ENCODE data around the gene MYMX. TPM values are rescaled to one million over a fixed set of nuclear protein-coding genes. Genes with fewer than 3 reads are reported as not detected.

MYMX gene
- total and polyA plus RNA-seq, 2 experiments from 2014 or later, result 1.0 TPM; not detected in 1

DNA sequence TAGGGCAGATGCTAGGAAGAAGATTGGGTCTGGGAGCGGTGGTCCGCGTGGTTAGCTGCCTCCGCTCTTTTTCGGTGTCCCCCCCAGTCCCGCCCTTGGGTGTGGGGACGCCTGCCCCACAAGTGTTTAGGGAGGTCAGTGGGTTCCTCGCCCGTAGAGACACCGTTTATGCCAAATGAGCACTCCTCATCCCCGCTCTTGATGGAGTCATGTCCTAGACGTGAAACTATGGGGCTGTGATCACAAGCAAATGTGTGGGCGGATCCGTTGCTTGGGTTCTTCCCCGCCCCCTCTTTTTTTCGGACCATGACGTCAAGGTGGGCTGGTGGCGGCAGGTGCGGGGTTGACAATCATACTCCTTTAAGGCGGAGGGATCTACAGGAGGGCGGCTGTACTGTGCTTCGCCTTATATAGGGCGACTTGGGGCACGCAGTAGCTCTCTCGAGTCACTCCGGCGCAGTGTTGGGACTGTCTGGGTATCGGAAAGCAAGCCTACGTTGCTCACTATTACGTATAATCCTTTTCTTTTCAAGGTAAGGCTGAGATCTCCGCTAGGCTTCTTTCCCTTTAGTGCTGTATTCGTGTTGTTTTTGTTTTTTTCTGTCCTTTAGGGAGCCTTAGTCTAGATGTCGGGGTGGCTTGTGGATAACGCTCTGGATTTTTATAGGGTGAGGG is 30.1 kb downstream of the MYMX start, which contains the start of gene HSP90AB1:
Gene HSP90AB1 (plus strand): TSS at position 439 of the 675 bp plus-strand sequence. CDS start 1,529 bp downstream, outside the sequence.
- H3K4me1 ChIP-seq (ENCODE audit: low read depth), result peaks cover 8% of the 10 kb centered on the region
- H3K4me3 ChIP-seq, result peak within 1 kb of the TSS; percentile 93
- TF ChIP-seq CTCF (IDR thresholded peaks at IDR 0.05; ENCODE audit: low read depth, low read length), result no peak
- H3K36me3 ChIP-seq, result peaks cover 30% of the 10 kb centered on the region
- no peaks in the 10 kb centered on the region for H3K9me3 ChIP-seq (ENCODE audit: low read depth)
- H3K27ac ChIP-seq, result peak within 1 kb of the TSS; percentile 91
- H3K27me3 ChIP-seq, result no peaks in the 10 kb centered on the region
- DNase-seq (ENCODE audit: low read depth in 1 of 2, low spot score in 1 of 2), result peak; percentile 97 to 99

DNA sequence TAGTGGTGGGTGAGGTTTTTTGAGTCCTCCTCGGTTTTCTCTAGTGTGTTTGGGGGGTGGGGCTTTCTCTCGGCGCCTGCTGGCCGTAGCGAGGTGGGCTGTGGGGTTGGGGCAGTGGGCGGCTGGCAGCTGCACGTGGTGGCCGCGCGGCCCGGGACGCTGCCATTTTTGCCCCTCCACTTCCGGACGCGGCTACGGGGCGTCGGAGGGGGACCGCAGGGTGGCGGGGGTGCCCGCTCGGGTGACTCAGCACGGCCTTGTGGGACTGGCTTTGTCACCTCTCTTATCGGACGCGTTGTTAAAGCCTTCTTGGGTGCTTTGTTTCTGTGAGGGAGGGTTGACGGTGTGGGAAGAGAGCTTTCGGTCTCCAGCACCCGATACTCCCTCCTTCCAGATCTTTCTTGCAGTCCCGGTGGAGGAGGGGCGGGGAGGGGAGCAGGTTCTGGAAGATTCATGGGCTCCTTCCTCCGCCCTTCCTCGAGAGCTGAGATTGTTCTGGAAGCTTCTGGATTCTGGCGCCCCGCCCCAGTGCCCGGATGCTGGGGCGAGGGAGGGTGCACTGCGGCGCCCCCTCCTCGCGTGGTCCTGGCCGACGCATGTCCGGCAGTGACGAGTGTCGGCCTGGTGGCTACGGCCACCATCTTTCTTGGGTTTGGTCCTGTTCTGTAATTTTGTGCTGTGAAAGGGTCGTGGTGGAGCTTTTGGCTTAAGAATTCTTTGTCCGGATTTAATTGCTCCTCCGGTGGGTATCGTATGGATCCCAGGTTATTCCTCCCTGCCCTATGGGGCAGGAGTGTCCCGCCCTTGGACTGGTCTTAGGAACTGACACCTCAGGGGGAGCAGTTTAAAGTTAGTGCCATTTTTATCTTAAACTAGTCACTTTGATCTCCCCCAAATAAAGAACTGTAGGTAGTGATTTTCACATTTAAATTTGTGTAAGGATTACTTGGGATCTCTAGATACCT is 30.9 kb downstream of the MYMX start:
- H3K36me3 ChIP-seq, result peaks cover 38% of the 10 kb centered on the region
- no peaks in the 10 kb centered on the region for H3K27me3 ChIP-seq
- H3K27ac ChIP-seq, result peak overlapping the region; percentile 91
- TF ChIP-seq CTCF (IDR thresholded peaks at IDR 0.05; ENCODE audit: low read depth, low read length), result no peak
- peak; percentile 71 to 73 for DNase-seq (ENCODE audit: low read depth in 1 of 2, low spot score in 1 of 2)
- peaks cover 8% of the 10 kb centered on the region for H3K4me1 ChIP-seq (ENCODE audit: low read depth)
- no peaks in the 10 kb centered on the region for H3K9me3 ChIP-seq (ENCODE audit: low read depth)
- peak overlapping the region; percentile 93 for H3K4me3 ChIP-seq

DNA sequence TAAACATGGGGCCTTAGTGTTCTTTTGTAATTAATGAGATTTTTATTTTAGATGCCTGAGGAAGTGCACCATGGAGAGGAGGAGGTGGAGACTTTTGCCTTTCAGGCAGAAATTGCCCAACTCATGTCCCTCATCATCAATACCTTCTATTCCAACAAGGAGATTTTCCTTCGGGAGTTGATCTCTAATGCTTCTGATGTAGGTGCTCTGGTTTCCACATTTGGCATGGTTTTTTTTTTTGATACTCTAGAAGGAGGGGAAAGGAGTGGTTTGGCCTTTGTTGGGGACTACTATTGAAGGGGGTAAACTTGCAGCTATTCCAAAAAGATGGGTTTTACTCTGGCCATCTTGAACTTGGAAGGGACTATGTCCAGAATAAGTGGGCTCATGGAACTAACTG is 31.9 kb downstream of the MYMX start:
- Histone ChIP-seq H3K27ac (peak overlapping the region; percentile 91), H3K27me3 (no peaks in the 10 kb centered on the region), H3K36me3 (peaks cover 48% of the 10 kb centered on the region), H3K9me3 (ENCODE audit: low read depth) (no peaks in the 10 kb centered on the region), H3K4me3 (peak overlapping the region; percentile 93), H3K4me1 (ENCODE audit: low read depth) (peaks cover 8% of the 10 kb centered on the region)
- TF ChIP-seq CTCF (IDR thresholded peaks at IDR 0.05; ENCODE audit: low read depth, low read length), result no peak
- no peak for DNase-seq (ENCODE audit: low read depth in 1 of 2, low spot score in 1 of 2)

DNA sequence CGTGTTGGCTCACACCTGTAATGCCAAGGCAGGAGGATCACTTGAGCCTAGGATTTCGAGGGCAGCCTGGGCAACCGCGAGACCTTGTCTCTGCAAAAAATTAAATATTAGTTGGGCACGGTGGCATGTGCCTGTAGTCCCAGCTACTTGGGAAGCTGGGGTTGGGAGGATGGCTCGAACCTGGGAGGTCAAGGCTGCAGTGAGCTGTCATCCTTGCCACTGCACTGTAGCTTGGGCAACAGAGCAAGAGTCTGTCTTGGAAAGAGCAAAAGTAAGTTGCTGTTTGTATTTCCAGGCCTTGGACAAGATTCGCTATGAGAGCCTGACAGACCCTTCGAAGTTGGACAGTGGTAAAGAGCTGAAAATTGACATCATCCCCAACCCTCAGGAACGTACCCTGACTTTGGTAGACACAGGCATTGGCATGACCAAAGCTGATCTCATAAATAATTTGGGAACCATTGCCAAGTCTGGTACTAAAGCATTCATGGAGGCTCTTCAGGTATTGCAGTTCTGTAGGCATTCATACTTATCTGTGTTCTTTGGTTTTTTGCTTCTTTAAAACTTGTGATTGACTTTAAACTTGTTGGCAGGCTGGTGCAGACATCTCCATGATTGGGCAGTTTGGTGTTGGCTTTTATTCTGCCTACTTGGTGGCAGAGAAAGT is 32.5 kb downstream of the MYMX start:
- no peak for DNase-seq (ENCODE audit: low read depth in 1 of 2, low spot score in 1 of 2)
- Histone ChIP-seq H3K27ac (peak overlapping the region; percentile 31), H3K4me3 (no peak overlapping the region)

More for the DNA sequence above, 32.5 kb downstream of the MYMX start:
- Histone ChIP-seq H3K36me3 (peaks cover 54% of the 10 kb centered on the region), H3K4me1 (ENCODE audit: low read depth) (peaks cover 8% of the 10 kb centered on the region), H3K27me3 (no peaks in the 10 kb centered on the region), H3K9me3 (ENCODE audit: low read depth) (no peaks in the 10 kb centered on the region)
- TF ChIP-seq CTCF (IDR thresholded peaks at IDR 0.05; ENCODE audit: low read depth, low read length), result no peak

All from cardiac muscle cell (in vitro differentiated cells and primary cell).